ENCODE measurements around the gene PIGX.

DNA sequence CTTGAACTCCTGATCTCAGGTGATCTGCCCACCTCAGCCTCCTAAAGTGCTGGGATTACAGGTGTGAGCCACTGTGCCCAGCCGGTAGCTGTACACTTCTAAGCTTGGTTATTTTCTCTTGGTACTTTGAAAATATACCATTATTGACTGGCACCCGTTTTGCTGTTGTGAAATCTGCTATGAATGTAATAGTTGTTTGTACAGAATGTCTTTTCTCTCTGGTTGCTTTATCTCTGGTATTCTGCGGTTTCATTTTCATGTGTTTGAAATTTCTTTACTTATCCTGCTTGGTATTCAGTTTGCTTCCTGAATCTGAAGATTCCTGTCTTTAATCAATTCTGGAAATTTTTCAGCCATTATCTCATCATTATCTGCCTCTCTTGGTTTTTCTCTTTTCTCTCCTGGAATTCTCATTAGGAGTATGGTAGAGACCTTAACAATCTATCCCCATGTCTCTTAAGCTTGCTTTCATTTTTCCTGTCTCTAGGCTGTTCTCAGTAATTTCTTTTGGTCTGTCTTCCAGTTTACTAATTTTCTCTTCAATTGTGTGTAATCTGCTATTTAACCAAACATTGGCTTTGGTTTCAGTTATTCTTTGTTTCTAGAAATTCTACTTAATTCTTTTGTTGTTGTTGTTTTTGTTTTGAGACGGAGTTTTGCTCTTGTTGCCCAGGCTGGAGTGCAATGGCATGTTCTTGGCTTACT is 24.6 kb downstream of the PIGX start:
- TF ChIP-seq, protein P1, sequence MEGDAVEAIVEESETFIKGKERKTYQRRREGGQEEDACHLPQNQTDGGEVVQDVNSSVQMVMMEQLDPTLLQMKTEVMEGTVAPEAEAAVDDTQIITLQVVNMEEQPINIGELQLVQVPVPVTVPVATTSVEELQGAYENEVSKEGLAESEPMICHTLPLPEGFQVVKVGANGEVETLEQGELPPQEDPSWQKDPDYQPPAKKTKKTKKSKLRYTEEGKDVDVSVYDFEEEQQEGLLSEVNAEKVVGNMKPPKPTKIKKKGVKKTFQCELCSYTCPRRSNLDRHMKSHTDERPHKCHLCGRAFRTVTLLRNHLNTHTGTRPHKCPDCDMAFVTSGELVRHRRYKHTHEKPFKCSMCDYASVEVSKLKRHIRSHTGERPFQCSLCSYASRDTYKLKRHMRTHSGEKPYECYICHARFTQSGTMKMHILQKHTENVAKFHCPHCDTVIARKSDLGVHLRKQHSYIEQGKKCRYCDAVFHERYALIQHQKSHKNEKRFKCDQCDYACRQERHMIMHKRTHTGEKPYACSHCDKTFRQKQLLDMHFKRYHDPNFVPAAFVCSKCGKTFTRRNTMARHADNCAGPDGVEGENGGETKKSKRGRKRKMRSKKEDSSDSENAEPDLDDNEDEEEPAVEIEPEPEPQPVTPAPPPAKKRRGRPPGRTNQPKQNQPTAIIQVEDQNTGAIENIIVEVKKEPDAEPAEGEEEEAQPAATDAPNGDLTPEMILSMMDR (IDR thresholded peaks at IDR 0.05) = no peak
- no peak for TF ChIP-seq EZH2 (IDR thresholded peaks at IDR 0.05)
